GM08714 (cell line): Measurements from ENCODE around the gene SAMD7.
A peak's percentile ranks its signal among the peaks of the same experiment; 100 is the strongest.

Experiments used
- H3K4me3 ChIP-seq: fragments of 200-500 bp; sonication (Bioruptor generic); 2 replicates; pipeline ENCODE4 v1.5.1; 2014; ENCODE audit warnings: mild to moderate bottlenecking, low read length, inconsistent platforms
- ZNF274 ChIP-seq: IDR thresholded peaks from 2 replicates; pipeline ENCODE4 v1.6.1; 2012; ENCODE audit warnings: mild to moderate bottlenecking, low read depth, low read length

Gene SAMD7

GRCh38 chr3:169965562-169966427, 54.4 kb downstream of the SAMD7 start:
- H3K4me3 ChIP-seq: peak overlapping the region; percentile 80
- TF ChIP-seq ZNF274: no peak

GRCh38 chr3:169966428-169966950, 55.1 kb downstream of the SAMD7 start, which contains the start of gene SEC62:
SEC62 (plus strand) TSS chr3:169966807; CDS start chr3:169966823, 16 bp downstream.
- peak within 1 kb of the TSS; percentile 80 for H3K4me3 ChIP-seq
- no peak for TF ChIP-seq ZNF274

- peak overlapping the region; percentile 80 for H3K4me3 ChIP-seq
Measured at GRCh38 chr3:169966951-169967915, 55.9 kb downstream of the SAMD7 start.

GRCh38 chr3:169968224-169968885, 57.0 kb downstream of the SAMD7 start:
- TF ChIP-seq ZNF274: no peak
- H3K4me3 ChIP-seq: no peak overlapping the region; the same call in 1 of the 2 replicates

More at GRCh38 chr3:169966951-169967915, 55.9 kb downstream of the SAMD7 start:
- TF ChIP-seq ZNF274: no peak

GRCh38 chr3:169969174-169970095, 58.1 kb downstream of the SAMD7 start:
- TF ChIP-seq ZNF274: no peak
- H3K4me3 ChIP-seq: no peak overlapping the region

- H3K4me3 ChIP-seq: no peak overlapping the region
- TF ChIP-seq ZNF274: no peak
Measured at GRCh38 chr3:169970847-169971246, 59.5 kb downstream of the SAMD7 start.

GRCh38 chr3:169971522-169971921, 60.1 kb downstream of the SAMD7 start:
- no peak overlapping the region for H3K4me3 ChIP-seq
- TF ChIP-seq ZNF274: no peak

- no peak for TF ChIP-seq ZNF274
- no peak overlapping the region for H3K4me3 ChIP-seq
Measured at GRCh38 chr3:169980055-169980454, 68.7 kb downstream of the SAMD7 start.

- H3K4me3 ChIP-seq: no peak overlapping the region
- TF ChIP-seq ZNF274: no peak
Measured at GRCh38 chr3:169984292-169984691, 72.9 kb downstream of the SAMD7 start.
